Thyroid gland (tissue), 4 donors: ENCODE data around the gene TUBB2B.

Source experiments
- CTCF ChIP-seq, 6 experiments: fragments of 200-600 bp in 3 of 6; fragments of 450-650 bp in 3 of 6; sonication (generic) in 3 of 6; IDR thresholded peaks; one replicate each; pipeline ENCODE4 v1.5.1; 2016 to 2019; ENCODE audit warnings: antibody characterized with exemption in 6 of 6, mild to moderate bottlenecking in 2 of 6, inconsistent platforms in 1 of 6, moderate library complexity in 1 of 6
- POLR2A ChIP-seq, 2 donors: fragments of 450-650 bp; IDR thresholded peaks; one replicate each; pipeline ENCODE4 v1.6.1; 2017; ENCODE audit warnings: antibody characterized with exemption in 2 of 2, mild to moderate bottlenecking in 2 of 2, moderate library complexity in 1 of 2

GRCh38 chr6:3237761-3238662 is 10.6 kb upstream of the TUBB2B start:
- no peak for TF ChIP-seq POLR2A (IDR thresholded peaks at IDR 0.05)
- TF ChIP-seq CTCF (IDR thresholded peaks at IDR 0.05): no peak
